NB4 (cell line): ENCODE results near the gene C15orf39.
"Not testable (repeated sequence)": the region's sequence is repeated elsewhere in the genome, so short reads cannot be mapped to it uniquely, and the experiment has no call there.

Experiments used
- POLR2A ChIP-seq: IDR thresholded peaks from 2 replicates; pipeline ENCODE4 v1.6.1; 2011; ENCODE audit warnings: mild to moderate bottlenecking; ENCODE audit not compliant: insufficient read length; ENCODE audit errors: extremely low read depth
- TF ChIP-seq, protein P1 (sequence below): IDR thresholded peaks from one replicate; pipeline ENCODE4 v1.5.1; 2012; ENCODE audit warnings: low read depth, low read length
- TF ChIP-seq, protein P2 (sequence below): IDR thresholded peaks from 2 replicates; pipeline ENCODE4 v1.6.1; 2011; ENCODE audit warnings: low read depth, low read length

DNA sequence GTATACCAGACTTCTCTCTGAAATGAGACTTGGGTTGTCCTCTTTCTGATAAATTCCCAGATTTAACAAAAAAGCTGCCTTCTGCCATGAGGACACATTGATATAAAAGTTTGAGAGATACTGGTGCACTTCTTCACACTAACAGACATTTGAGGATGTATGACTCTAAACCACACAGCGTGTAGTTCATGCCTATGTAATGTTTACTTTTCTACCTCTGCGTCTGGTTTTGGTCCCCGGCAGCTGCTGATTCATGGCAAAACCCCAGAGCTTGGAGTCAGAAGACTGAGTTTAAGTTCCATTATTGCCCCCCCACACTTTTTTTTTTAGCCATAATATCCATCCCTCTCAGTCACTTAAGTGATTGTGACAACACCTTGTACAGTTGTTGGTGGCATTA is 58.2 kb downstream of the C15orf39 start:
- TF ChIP-seq, protein P1, sequence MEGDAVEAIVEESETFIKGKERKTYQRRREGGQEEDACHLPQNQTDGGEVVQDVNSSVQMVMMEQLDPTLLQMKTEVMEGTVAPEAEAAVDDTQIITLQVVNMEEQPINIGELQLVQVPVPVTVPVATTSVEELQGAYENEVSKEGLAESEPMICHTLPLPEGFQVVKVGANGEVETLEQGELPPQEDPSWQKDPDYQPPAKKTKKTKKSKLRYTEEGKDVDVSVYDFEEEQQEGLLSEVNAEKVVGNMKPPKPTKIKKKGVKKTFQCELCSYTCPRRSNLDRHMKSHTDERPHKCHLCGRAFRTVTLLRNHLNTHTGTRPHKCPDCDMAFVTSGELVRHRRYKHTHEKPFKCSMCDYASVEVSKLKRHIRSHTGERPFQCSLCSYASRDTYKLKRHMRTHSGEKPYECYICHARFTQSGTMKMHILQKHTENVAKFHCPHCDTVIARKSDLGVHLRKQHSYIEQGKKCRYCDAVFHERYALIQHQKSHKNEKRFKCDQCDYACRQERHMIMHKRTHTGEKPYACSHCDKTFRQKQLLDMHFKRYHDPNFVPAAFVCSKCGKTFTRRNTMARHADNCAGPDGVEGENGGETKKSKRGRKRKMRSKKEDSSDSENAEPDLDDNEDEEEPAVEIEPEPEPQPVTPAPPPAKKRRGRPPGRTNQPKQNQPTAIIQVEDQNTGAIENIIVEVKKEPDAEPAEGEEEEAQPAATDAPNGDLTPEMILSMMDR = not testable (repeated sequence)
- TF ChIP-seq, protein P2, sequence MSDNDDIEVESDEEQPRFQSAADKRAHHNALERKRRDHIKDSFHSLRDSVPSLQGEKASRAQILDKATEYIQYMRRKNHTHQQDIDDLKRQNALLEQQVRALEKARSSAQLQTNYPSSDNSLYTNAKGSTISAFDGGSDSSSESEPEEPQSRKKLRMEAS = not testable (repeated sequence)
- not testable (repeated sequence) for TF ChIP-seq POLR2A
